Measurements from ENCODE around the gene DUSP1.

DNA sequence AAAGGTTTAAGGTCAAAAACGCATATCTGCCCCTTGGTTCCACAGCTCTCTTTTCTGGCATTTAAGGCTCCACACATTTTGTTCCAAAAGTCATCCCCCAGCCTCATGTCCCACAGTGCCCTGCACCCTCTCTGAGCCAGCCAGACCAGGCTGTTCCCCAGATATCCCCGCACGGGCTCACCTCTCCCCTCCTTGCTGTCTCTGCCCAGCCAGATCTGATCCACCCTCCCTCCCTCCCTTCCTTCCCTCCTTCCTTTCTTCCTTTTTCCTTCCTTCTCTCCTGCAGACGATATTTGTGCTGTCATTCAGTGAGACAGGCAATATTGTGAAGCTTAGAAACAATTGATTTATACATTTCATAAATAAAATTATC lies 37.0 kb downstream of the DUSP1 start:
- TF ChIP-seq CTCF (IDR thresholded peaks at IDR 0.05; ENCODE audit: poor library complexity, severe bottlenecking) (no peak), EZH2 (IDR thresholded peaks at IDR 0.05; ENCODE audit: borderline replicate concordance, insufficient read depth, low read length, poor library complexity, severe bottlenecking) (no peak), EP300 (conservative IDR thresholded peaks at IDR 0.05; ENCODE audit: poor library complexity, severe bottlenecking) (no peak), POLR2AphosphoS5 (IDR thresholded peaks at IDR 0.05) (no peak)

Measured in neural cell (in vitro differentiated cells).